ENCODE results near the gene PJA1. TPM values are rescaled to one million over a fixed set of nuclear protein-coding genes. Genes with fewer than 3 reads are reported as not detected.

Gene PJA1
- total RNA-seq, 3 donors from 2014 or later: 20.0 to 50.1 (median 25.6) TPM

DNA sequence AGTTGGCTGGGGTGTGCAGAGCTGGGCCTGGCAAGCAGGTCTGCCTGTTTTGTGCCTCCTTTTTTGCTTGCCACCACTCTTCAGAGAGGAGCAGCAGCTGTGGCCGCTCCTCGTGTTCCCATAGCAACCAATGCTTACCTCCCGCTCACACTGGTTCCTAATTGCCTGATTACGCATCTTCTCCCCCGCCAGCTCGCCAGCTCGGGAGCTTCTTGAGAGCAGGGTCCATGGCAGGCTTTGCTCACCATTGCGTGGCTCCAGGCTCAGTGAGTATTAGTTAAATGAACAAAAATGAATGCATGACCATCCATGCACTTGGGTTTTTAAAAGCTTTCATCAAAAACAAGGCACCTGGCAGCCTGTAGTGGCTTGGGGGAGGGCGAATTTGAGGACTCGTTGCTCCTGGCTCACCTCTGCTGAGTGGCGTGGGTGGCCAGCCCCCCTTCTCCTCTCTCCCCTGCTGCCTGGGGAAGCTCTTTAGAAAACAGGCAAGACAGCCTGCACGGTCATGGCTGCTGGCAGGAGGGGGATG, 14.2 kb upstream of the PJA1 start:
- TF ChIP-seq POLR2A (IDR thresholded peaks at IDR 0.05) (no peak), CTCF (IDR thresholded peaks at IDR 0.05) (no peak), POLR2AphosphoS5 (IDR thresholded peaks at IDR 0.05) (no peak)
- intact Hi-C loops (cut with DNase I; ENCODE audit: low total_unique reads): no loop called here
- Histone ChIP-seq H3K4me1 (no peaks in the 10 kb centered on the region), H3K36me3 (no peaks in the 10 kb centered on the region), H3K4me3 (no peak overlapping the region), H3K27ac (no peak overlapping the region), H3K27me3 (peaks cover 0 to 52% of the 10 kb centered on the region in 2 donors), H3K9me3 (peaks cover 0 to 6% of the 10 kb centered on the region in 2 donors)
- no peak for DNase-seq (ENCODE audit: low spot score in 2 of 2)

DNA sequence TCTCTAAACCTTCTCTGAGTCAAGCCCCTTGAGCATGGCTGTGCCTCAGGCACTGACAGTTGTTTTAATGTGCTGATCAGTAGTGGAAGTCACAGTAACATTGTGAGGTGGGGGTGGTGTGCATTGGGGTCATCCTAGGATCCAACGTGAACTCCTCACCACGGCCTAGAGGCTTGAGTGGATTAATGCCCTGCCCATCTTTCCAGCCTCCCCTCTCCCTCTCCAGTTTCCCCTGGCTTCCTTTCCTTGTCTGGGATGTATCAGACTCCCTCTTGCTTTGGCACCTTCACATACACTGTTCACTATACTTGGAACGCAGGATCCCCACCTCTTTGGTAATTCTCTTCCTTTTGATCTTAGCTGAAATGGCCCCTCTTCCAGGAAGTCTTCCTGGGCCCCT, 13.3 kb upstream of the PJA1 start:
- Histone ChIP-seq H3K4me1 (no peaks in the 10 kb centered on the region), H3K27ac (no peak overlapping the region), H3K27me3 (peaks cover 0 to 57% of the 10 kb centered on the region in 2 donors), H3K36me3 (no peaks in the 10 kb centered on the region), H3K4me3 (no peak overlapping the region), H3K9me3 (peaks cover 0 to 6% of the 10 kb centered on the region in 2 donors)
- TF ChIP-seq POLR2AphosphoS5 (IDR thresholded peaks at IDR 0.05) (no peak), CTCF (IDR thresholded peaks at IDR 0.05) (no peak), POLR2A (IDR thresholded peaks at IDR 0.05) (no peak)
- DNase-seq (ENCODE audit: low spot score in 2 of 2): no peak
- intact Hi-C loops (cut with DNase I; ENCODE audit: low total_unique reads): no loop called here

DNA sequence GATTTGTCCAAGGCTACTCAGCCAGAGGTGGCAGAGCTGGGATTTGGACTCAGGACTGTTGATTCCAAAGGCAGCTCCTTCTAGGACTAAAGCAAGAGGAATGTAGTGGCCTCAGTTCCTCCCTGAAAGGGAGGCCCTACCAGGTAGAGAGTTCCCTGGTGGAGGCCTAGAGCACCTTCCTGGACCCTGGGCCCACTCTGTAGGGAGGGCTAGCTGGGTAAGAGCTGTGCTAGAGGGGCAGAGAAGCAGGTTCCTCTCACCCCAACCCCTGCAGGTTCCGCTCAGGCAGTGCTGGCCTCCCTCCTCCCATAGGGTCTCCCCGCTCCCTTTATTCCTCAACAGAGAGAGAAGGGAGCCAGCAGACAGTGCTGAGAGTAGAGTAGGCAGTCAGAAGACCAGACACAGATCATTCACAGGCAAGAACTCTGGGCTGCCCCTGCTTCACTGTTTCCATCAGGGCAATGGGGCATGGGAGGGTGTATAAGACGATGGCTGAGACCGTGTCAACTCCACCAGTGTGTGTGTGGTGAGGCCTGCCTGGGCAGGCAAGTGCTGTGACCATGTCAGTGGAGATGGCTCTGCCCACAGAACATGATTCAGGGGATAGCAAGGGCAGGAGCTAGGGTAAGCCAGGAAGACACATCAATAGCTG, 12.4 kb upstream of the PJA1 start:
- H3K9me3 ChIP-seq: peaks cover 0 to 6% of the 10 kb centered on the region in 2 donors
- no peak overlapping the region for H3K27ac ChIP-seq
- intact Hi-C loops (cut with DNase I; ENCODE audit: low total_unique reads): no loop called here
- H3K27me3 ChIP-seq: peaks cover 0 to 49% of the 10 kb centered on the region in 2 donors
- DNase-seq (ENCODE audit: low spot score in 2 of 2): no peak
- H3K4me3 ChIP-seq: no peak overlapping the region
- TF ChIP-seq POLR2AphosphoS5 (IDR thresholded peaks at IDR 0.05): no peak
- no peak for TF ChIP-seq POLR2A (IDR thresholded peaks at IDR 0.05)
- TF ChIP-seq CTCF (IDR thresholded peaks at IDR 0.05): no peak
- H3K4me1 ChIP-seq: no peaks in the 10 kb centered on the region
- no peaks in the 10 kb centered on the region for H3K36me3 ChIP-seq

DNA sequence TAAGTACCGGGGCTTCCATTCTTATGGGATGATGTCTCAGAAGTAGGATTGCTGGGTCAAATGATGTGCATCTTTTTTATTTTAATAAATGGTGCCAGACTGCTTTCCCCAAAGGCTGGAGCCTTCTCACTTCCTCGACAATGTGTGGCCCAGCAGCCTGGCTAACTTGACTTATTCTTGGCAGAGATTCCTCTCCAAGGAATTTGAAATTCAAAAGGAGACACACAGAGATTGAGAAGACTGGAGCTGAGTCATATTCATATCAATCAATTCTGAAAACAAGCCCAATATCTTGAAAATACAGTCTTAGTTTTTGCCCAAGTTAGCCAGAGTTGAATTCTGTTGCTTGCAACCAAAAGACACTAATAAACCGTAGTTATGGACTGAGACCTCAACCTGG, 10.8 kb upstream of the PJA1 start:
- intact Hi-C loops (cut with DNase I; ENCODE audit: low total_unique reads): no loop called here
- DNase-seq (ENCODE audit: low spot score in 2 of 2): no peak
- no peak for TF ChIP-seq CTCF (IDR thresholded peaks at IDR 0.05)
- no peak for TF ChIP-seq POLR2A (IDR thresholded peaks at IDR 0.05)
- TF ChIP-seq POLR2AphosphoS5 (IDR thresholded peaks at IDR 0.05): no peak
- Histone ChIP-seq H3K4me3 (no peak overlapping the region), H3K36me3 (no peaks in the 10 kb centered on the region), H3K4me1 (no peaks in the 10 kb centered on the region), H3K27me3 (peaks cover 0 to 40% of the 10 kb centered on the region in 2 donors), H3K27ac (no peak overlapping the region), H3K9me3 (peaks cover 0 to 6% of the 10 kb centered on the region in 2 donors)

- H3K36me3 ChIP-seq: no peaks in the 10 kb centered on the region
- DNase-seq (ENCODE audit: low spot score in 2 of 2): no peak
- peaks cover 0 to 23% of the 10 kb centered on the region in 2 donors for H3K27me3 ChIP-seq
- peaks cover 0 to 19% of the 10 kb centered on the region in 2 donors for H3K9me3 ChIP-seq
- no peak for TF ChIP-seq POLR2A (IDR thresholded peaks at IDR 0.05)
- TF ChIP-seq CTCF (IDR thresholded peaks at IDR 0.05): no peak
- TF ChIP-seq POLR2AphosphoS5 (IDR thresholded peaks at IDR 0.05): no peak
- intact Hi-C loops (cut with DNase I; ENCODE audit: low total_unique reads): no loop called here
- no peak overlapping the region for H3K27ac ChIP-seq
- no peaks in the 10 kb centered on the region for H3K4me1 ChIP-seq
- no peak overlapping the region for H3K4me3 ChIP-seq
These were observed 8.7 kb upstream of the PJA1 start for GRCh38 chrX:69173906-69174305.
